GM18909 (cell line): ENCODE measurements around the gene KIF6.
"Not testable (repeated sequence)": the region's sequence is repeated elsewhere in the genome, so short reads cannot be mapped to it uniquely, and the experiment has no call there.

Experiments used
- ATAC-seq: cut with Tn5 transposase; IDR thresholded peaks from one replicate; pipeline ENCODE4 v1.9.1; 2021; ENCODE audit warnings: mild to moderate bottlenecking; ENCODE audit not compliant: unreplicated experiment, poor library complexity

Gene KIF6

GRCh38 chr6:39723350-39723749, 1.9 kb downstream of the KIF6 start:
- not testable (repeated sequence) for ATAC-seq

- ATAC-seq = no peak
Measured at GRCh38 chr6:39714802-39715201, 10.4 kb downstream of the KIF6 start.

GRCh38 chr6:39707962-39708683, 17.1 kb downstream of the KIF6 start:
- no peak for ATAC-seq

GRCh38 chr6:39706819-39707335, 18.3 kb downstream of the KIF6 start:
- no peak for ATAC-seq

- no peak for ATAC-seq
Measured at GRCh38 chr6:39702265-39702664, 22.9 kb downstream of the KIF6 start.

- no peak for ATAC-seq
Measured at GRCh38 chr6:39700362-39700761, 24.8 kb downstream of the KIF6 start.

GRCh38 chr6:39698789-39699188, 26.4 kb downstream of the KIF6 start:
- no peak for ATAC-seq

- ATAC-seq = no peak
Measured at GRCh38 chr6:39696986-39697788, 28.0 kb downstream of the KIF6 start.

GRCh38 chr6:39695447-39695846, 29.8 kb downstream of the KIF6 start:
- ATAC-seq = no peak

- ATAC-seq = no peak
Measured at GRCh38 chr6:39693206-39693605, 32.0 kb downstream of the KIF6 start.

GRCh38 chr6:39688494-39688893, 36.7 kb downstream of the KIF6 start:
- ATAC-seq = no peak

GRCh38 chr6:39686976-39687375, 38.2 kb downstream of the KIF6 start:
- ATAC-seq = no peak

- no peak for ATAC-seq
Measured at GRCh38 chr6:39685938-39686337, 39.3 kb downstream of the KIF6 start.

- ATAC-seq = no peak
Measured at GRCh38 chr6:39685489-39685826, 39.8 kb downstream of the KIF6 start.

GRCh38 chr6:39684790-39685488, 40.3 kb downstream of the KIF6 start:
- ATAC-seq = no peak

GRCh38 chr6:39681674-39682121, 43.5 kb downstream of the KIF6 start:
- no peak for ATAC-seq

- ATAC-seq = no peak
Measured at GRCh38 chr6:39678914-39679313, 46.3 kb downstream of the KIF6 start.

- ATAC-seq = not testable (repeated sequence)
Measured at GRCh38 chr6:39677318-39677717, 47.9 kb downstream of the KIF6 start.

GRCh38 chr6:39670519-39670918, 54.7 kb downstream of the KIF6 start:
- no peak for ATAC-seq

- no peak for ATAC-seq
Measured at GRCh38 chr6:39669973-39670342, 55.2 kb downstream of the KIF6 start.
